Measurements from ENCODE around the gene RCAN1. TPM values are rescaled to one million over a fixed set of nuclear protein-coding genes. Genes with fewer than 3 reads are reported as not detected.

The RCAN1 gene
- total RNA-seq, 1 experiment from 2014 or later = 9.7 TPM

GRCh38 chr21:34545079-34545884 is 69.6 kb downstream of the RCAN1 start:
- H3K36me3 ChIP-seq (ENCODE audit: control insufficient read depth in 1 of 2, insufficient read depth in 2 of 2, low read length in 2 of 2) = no peaks in the 10 kb centered on the region
- peaks cover 17 to 31% of the 10 kb centered on the region in 2 experiments for H3K4me1 ChIP-seq (ENCODE audit: control insufficient read depth in 1 of 2, insufficient read depth in 2 of 2, low read length in 2 of 2)
- no peaks in the 10 kb centered on the region for H4K20me1 ChIP-seq (ENCODE audit: insufficient read depth)
- no peaks in the 10 kb centered on the region for H3K27me3 ChIP-seq (ENCODE audit: insufficient read depth, low read length)
- ChIA-PET RAD21 (ENCODE audit: low non-redundant PET in 1 of 2, low total read pairs in 2 of 2, uncharacterized antibody in 2 of 2, unreplicated experiment in 2 of 2) (no interaction called here), CTCF (interaction anchor here (0.8 kb wide), 1 partner anchor 14 kb away, joined by 3 read pairs; no protein-coding TSS in a partner anchor), POLR2A (no interaction called here)
- intact Hi-C loops (cut with micrococcal nuclease) = no loop called here
- TF ChIP-seq POLR2AphosphoS5 (IDR thresholded peaks at IDR 0.05; ENCODE audit: low read depth, low read length) (0 out of 2 replicates have a peak, but pooled peaks have one; percentile 23), ZNF274 (IDR thresholded peaks at IDR 0.05; ENCODE audit: low read depth, low read length) (no peak), POLR2A (IDR thresholded peaks at IDR 0.05; ENCODE audit: borderline replicate concordance, extremely low read depth, insufficient read depth, insufficient read length) (no peak), JUND (IDR thresholded peaks at IDR 0.05) (no peak), ELF1 (IDR thresholded peaks at IDR 0.05; ENCODE audit: borderline replicate concordance, low read depth) (peak; percentile 58), CEBPB (IDR thresholded peaks at IDR 0.05; ENCODE audit: low read depth) (peak; percentile 89), SP1 (IDR thresholded peaks at IDR 0.05; ENCODE audit: low read depth) (peak; percentile 71)
- H3K4me3 ChIP-seq (replicated peaks in 1 of 2; ENCODE audit: low read depth in 1 of 2, low read length in 2 of 2) = peak overlapping the region in 1 of 2 experiments; percentile 4; a peak in 1 of 4 replicates
- peak overlapping the region; percentile 36 for H3K9ac ChIP-seq (ENCODE audit: low read length)
- no TSS peak for BruUV-seq (replicated peaks)
- H3K79me2 ChIP-seq (ENCODE audit: insufficient read depth, low read length) = no peaks in the 10 kb centered on the region
- peak; percentile 67 for ATAC-seq
- H3K9me3 ChIP-seq (ENCODE audit: control insufficient read depth in 1 of 2, insufficient read depth in 1 of 2, low read depth in 1 of 2, low read length in 2 of 2) = no peaks in the 10 kb centered on the region
- no peaks in the 10 kb centered on the region for H3K9me2 ChIP-seq (ENCODE audit: insufficient read depth)
- peak overlapping the region; percentile 67 for H3K4me2 ChIP-seq (ENCODE audit: low read length)
- peak; percentile 40 for DNase-seq (ENCODE audit: low read depth, low spot score)
- no peak overlapping the region for H2AFZ ChIP-seq (ENCODE audit: low read depth, low read length, poor library complexity, severe bottlenecking)
- peak overlapping the region; percentile 44 for H3K27ac ChIP-seq (ENCODE audit: low read depth, low read length)

- no peaks in the 10 kb centered on the region for H3K36me3 ChIP-seq (ENCODE audit: control insufficient read depth in 1 of 2, insufficient read depth in 2 of 2, low read length in 2 of 2)
Measured at GRCh38 chr21:34544032-34544496, 70.8 kb downstream of the RCAN1 start.

More at GRCh38 chr21:34544032-34544496, 70.8 kb downstream of the RCAN1 start:
- BruUV-seq (replicated peaks) = no TSS peak
- no peak overlapping the region for H3K4me3 ChIP-seq (replicated peaks in 1 of 2; ENCODE audit: low read depth in 1 of 2, low read length in 2 of 2)
- no peaks in the 10 kb centered on the region for H3K27me3 ChIP-seq (ENCODE audit: insufficient read depth, low read length)
- H3K27ac ChIP-seq (ENCODE audit: low read depth, low read length) = no peak overlapping the region
- H2AFZ ChIP-seq (ENCODE audit: low read depth, low read length, poor library complexity, severe bottlenecking) = no peak overlapping the region
- CTCF ChIA-PET = interaction anchor here (1.0 to 1.7 kb wide), 5 partner anchors 10 to 38 kb away, joined by 3 to 6 read pairs (median 4); no protein-coding TSS in a partner anchor
- H3K4me1 ChIP-seq (ENCODE audit: control insufficient read depth in 1 of 2, insufficient read depth in 2 of 2, low read length in 2 of 2) = peaks cover 17 to 31% of the 10 kb centered on the region in 2 experiments
- no peak overlapping the region for H3K9ac ChIP-seq (ENCODE audit: low read length)
- H4K20me1 ChIP-seq (ENCODE audit: insufficient read depth) = no peaks in the 10 kb centered on the region
- POLR2A ChIA-PET = no interaction called here
- RAD21 ChIA-PET (ENCODE audit: low non-redundant PET in 1 of 2, low total read pairs in 2 of 2, uncharacterized antibody in 2 of 2, unreplicated experiment in 2 of 2) = no interaction called here
- H3K9me3 ChIP-seq (ENCODE audit: control insufficient read depth in 1 of 2, insufficient read depth in 1 of 2, low read depth in 1 of 2, low read length in 2 of 2) = no peaks in the 10 kb centered on the region
- intact Hi-C loops (cut with micrococcal nuclease) = no loop called here
- H3K9me2 ChIP-seq (ENCODE audit: insufficient read depth) = no peaks in the 10 kb centered on the region
- ATAC-seq (peak; percentile 89), DNase-seq (ENCODE audit: low read depth, low spot score) (peak; percentile 80)
- TF ChIP-seq FOSL1 (IDR thresholded peaks at IDR 0.05; ENCODE audit: low read depth) (no peak), RAD21 (IDR thresholded peaks at IDR 0.05; ENCODE audit: low read depth) (peak; percentile 32; the same call in 1 of the 2 replicates), CBX3 (IDR thresholded peaks at IDR 0.05; ENCODE audit: low read depth) (peak; percentile 38; the same call in 1 of the 2 replicates), POLR2AphosphoS5 (IDR thresholded peaks at IDR 0.05; ENCODE audit: low read depth, low read length) (peak; percentile 41)
- TF ChIP-seq, protein P1, sequence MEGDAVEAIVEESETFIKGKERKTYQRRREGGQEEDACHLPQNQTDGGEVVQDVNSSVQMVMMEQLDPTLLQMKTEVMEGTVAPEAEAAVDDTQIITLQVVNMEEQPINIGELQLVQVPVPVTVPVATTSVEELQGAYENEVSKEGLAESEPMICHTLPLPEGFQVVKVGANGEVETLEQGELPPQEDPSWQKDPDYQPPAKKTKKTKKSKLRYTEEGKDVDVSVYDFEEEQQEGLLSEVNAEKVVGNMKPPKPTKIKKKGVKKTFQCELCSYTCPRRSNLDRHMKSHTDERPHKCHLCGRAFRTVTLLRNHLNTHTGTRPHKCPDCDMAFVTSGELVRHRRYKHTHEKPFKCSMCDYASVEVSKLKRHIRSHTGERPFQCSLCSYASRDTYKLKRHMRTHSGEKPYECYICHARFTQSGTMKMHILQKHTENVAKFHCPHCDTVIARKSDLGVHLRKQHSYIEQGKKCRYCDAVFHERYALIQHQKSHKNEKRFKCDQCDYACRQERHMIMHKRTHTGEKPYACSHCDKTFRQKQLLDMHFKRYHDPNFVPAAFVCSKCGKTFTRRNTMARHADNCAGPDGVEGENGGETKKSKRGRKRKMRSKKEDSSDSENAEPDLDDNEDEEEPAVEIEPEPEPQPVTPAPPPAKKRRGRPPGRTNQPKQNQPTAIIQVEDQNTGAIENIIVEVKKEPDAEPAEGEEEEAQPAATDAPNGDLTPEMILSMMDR (IDR thresholded peaks at IDR 0.05 in 2 of 3, conservative IDR thresholded peaks at IDR 0.05 in 1 of 3; ENCODE audit: borderline replicate concordance in 1 of 3, insufficient read depth in 1 of 3, low read depth in 2 of 3, low read length in 2 of 3) = peak in 2 of 3 experiments; percentile 72 to 80; a peak in 4 of 6 replicates
- 0 out of 2 replicates have a peak overlapping the region, but pooled peaks have one; percentile 6 for H3K4me2 ChIP-seq (ENCODE audit: low read length)
- H3K79me2 ChIP-seq (ENCODE audit: insufficient read depth, low read length) = no peaks in the 10 kb centered on the region
